ENCODE measurements around the gene NCOA1. TPM values are rescaled to one million over a fixed set of nuclear protein-coding genes. Genes with fewer than 3 reads are reported as not detected.

The NCOA1 gene
- total and polyA plus RNA-seq, 10 of the 15 experiments (the other 5 are each of a cell fraction or from before 2014, with no cell fraction given) = 1.8 to 35.6 (median 6.1) TPM

DNA sequence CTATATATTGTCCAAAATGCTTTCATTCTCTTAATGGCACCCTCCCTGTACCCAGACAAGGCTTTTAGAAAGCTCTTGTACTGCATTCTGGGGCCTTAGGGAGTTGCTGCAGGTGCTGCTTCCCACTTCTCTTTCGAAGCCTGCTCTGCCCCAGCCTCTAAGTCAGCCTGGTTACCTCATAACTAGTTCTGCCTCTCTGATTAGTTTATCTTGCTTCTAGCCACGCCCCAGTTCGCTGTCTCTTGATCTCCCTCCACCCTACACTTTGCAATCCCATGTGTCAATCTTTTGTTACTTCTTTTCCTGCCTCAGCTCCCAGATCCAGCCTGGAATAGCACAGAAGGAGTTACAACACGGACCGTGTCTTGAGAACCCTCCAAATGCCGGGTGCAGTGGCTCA lies 13.8 kb upstream of the NCOA1 start (continued):
- TF ChIP-seq, protein P1, sequence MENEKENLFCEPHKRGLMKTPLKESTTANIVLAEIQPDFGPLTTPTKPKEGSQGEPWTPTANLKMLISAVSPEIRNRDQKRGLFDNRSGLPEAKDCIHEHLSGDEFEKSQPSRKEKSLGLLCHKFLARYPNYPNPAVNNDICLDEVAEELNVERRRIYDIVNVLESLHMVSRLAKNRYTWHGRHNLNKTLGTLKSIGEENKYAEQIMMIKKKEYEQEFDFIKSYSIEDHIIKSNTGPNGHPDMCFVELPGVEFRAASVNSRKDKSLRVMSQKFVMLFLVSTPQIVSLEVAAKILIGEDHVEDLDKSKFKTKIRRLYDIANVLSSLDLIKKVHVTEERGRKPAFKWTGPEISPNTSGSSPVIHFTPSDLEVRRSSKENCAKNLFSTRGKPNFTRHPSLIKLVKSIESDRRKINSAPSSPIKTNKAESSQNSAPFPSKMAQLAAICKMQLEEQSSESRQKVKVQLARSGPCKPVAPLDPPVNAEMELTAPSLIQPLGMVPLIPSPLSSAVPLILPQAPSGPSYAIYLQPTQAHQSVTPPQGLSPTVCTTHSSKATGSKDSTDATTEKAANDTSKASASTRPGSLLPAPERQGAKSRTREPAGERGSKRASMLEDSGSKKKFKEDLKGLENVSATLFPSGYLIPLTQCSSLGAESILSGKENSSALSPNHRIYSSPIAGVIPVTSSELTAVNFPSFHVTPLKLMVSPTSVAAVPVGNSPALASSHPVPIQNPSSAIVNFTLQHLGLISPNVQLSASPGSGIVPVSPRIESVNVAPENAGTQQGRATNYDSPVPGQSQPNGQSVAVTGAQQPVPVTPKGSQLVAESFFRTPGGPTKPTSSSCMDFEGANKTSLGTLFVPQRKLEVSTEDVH (IDR thresholded peaks at IDR 0.05; ENCODE audit: low read depth, partially characterized antibody) = no peak
- no peak for TF ChIP-seq STAT3 (IDR thresholded peaks at IDR 0.05; ENCODE audit: low read depth, low read length)
- no peak for TF ChIP-seq IRF4 (IDR thresholded peaks at IDR 0.05; ENCODE audit: low read depth, low read length)
- no peak for TF ChIP-seq SIX5 (IDR thresholded peaks at IDR 0.05; ENCODE audit: low read depth, low read length, severe bottlenecking)
- no peak for TF ChIP-seq ASH2L (IDR thresholded peaks at IDR 0.05; ENCODE audit: borderline replicate concordance, low read depth)
- TF ChIP-seq JUNB (IDR thresholded peaks at IDR 0.05) = no peak

DNA sequence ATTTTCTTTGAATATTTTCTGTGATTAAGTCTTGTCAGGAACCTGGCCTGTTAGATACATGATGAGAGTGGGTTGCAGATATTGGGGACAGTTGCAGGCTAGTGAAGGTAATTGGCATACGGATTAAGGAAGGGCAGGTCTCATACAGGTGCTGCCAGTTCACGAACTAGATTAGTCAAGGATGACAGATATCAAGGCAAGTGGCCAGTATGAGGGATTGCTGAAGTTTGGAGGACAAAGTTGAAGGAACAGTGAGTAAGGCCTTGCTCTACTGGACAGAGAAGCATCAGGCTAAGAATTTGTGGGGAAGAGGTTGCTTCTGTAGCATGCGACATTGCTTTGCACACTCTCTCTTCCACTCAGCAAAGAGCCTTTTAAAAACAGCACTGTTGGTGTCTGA lies 12.8 kb upstream of the NCOA1 start:
- no peak for FAIRE-seq
- POLR2A ChIA-PET = no interaction called here
- Histone ChIP-seq H3K9me3 (replicated peaks; ENCODE audit: control insufficient read depth, insufficient read depth, low read length) (no peaks in the 10 kb centered on the region), H3K4me2 (ENCODE audit: control insufficient read depth, insufficient read depth) (no peak overlapping the region), H4K20me1 (ENCODE audit: control insufficient read depth, insufficient read depth) (no peaks in the 10 kb centered on the region), H3K4me3 (no peak overlapping the region), H3K4me1 (ENCODE audit: control insufficient read depth, insufficient read depth, low read length) (no peaks in the 10 kb centered on the region), H3K79me2 (ENCODE audit: control insufficient read depth, insufficient read depth, low read length) (no peaks in the 10 kb centered on the region), H3K27me3 (replicated peaks in 1 of 2; ENCODE audit: control insufficient read depth in 2 of 2, insufficient read depth in 2 of 2, low read length in 1 of 2) (no peaks in the 10 kb centered on the region), H3K27ac (ENCODE audit: control insufficient read depth, insufficient read depth) (no peak overlapping the region), H3K36me3 (ENCODE audit: control insufficient read depth in 2 of 2, insufficient read depth in 2 of 2, low read length in 1 of 2) (no peaks in the 10 kb centered on the region), H2AFZ (ENCODE audit: control insufficient read depth, low read depth, low read length) (no peak overlapping the region), H3K9ac (ENCODE audit: control insufficient read depth, insufficient read depth, low read length) (no peak overlapping the region)
- CTCF ChIA-PET = no interaction called here
- TF ChIP-seq PAX8 (IDR thresholded peaks at IDR 0.05) (no peak), TBL1XR1 (IDR thresholded peaks at IDR 0.05; ENCODE audit: low read depth, low read length) (no peak), RUNX3 (IDR thresholded peaks at IDR 0.05; ENCODE audit: low read length) (no peak), NR2F1 (conservative IDR thresholded peaks at IDR 0.05) (no peak), MEF2A (IDR thresholded peaks at IDR 0.05; ENCODE audit: insufficient read depth, low read depth, low read length) (no peak), RFX5 (IDR thresholded peaks at IDR 0.05; ENCODE audit: low read depth, low read length) (no peak)
- ATAC-seq = no peak
- SMC1A ChIA-PET (ENCODE audit: uncharacterized antibody, unreplicated experiment) = interaction anchor here (1.2 kb wide), 1 partner anchor 20 kb away, joined by 3 read pairs; no protein-coding TSS in a partner anchor
- no peak for DNase-seq (ENCODE audit: low read depth, low spot score)
- no TSS peak for BruUV-seq (replicated peaks)
- RAD21 ChIA-PET (ENCODE audit: unreplicated experiment) = no interaction called here
- 51% methylated on average over 3 of the region's 3 CpGs for WGBS (ENCODE audit: insufficient coverage, insufficient replicate concordance, low lambda C conversion rate, missing lambda C conversion rate)
- in situ Hi-C loops (cut with MboI) = no loop called here
- intact Hi-C loops (cut with micrococcal nuclease; ENCODE audit: unreplicated experiment) = no loop called here

Data from GM12878 (cell line).